GM10266 (cell line): ENCODE measurements around the gene NBAS.
"Not testable (repeated sequence)": the region's sequence is repeated elsewhere in the genome, so short reads cannot be mapped to it uniquely, and the experiment has no call there.

Source experiments
- DNase-seq: peaks from one replicate; pipeline ENCODE4 v3.0.0; 2012; ENCODE audit errors: extremely low spot score
- CTCF ChIP-seq: IDR thresholded peaks from 2 replicates; pipeline ENCODE4 v1.5.1; 2012; ENCODE audit warnings: mild to moderate bottlenecking, low read depth; ENCODE audit not compliant: control insufficient read depth, insufficient read depth; ENCODE audit errors: missing control alignments

The NBAS gene

GRCh38 chr2:15410884-15411283 lies 150.2 kb downstream of the NBAS start:
- DNase-seq = no peak
- TF ChIP-seq CTCF = no peak

- TF ChIP-seq CTCF = no peak
- no peak for DNase-seq
Measured at GRCh38 chr2:15408759-15409158, 152.4 kb downstream of the NBAS start.

- DNase-seq = no peak
Measured at GRCh38 chr2:15407666-15408065, 153.5 kb downstream of the NBAS start.

GRCh38 chr2:15404511-15404910 lies 156.6 kb downstream of the NBAS start:
- not testable (repeated sequence) for DNase-seq

More at GRCh38 chr2:15407666-15408065, 153.5 kb downstream of the NBAS start:
- no peak for TF ChIP-seq CTCF

- no peak for DNase-seq
- TF ChIP-seq CTCF = no peak
Measured at GRCh38 chr2:15400240-15400826, 160.8 kb downstream of the NBAS start.

- TF ChIP-seq CTCF = no peak
- DNase-seq = no peak
Measured at GRCh38 chr2:15399241-15399640, 161.9 kb downstream of the NBAS start.

- no peak for TF ChIP-seq CTCF
- DNase-seq = no peak
Measured at GRCh38 chr2:15391751-15392150, 169.4 kb downstream of the NBAS start.

- TF ChIP-seq CTCF = no peak
- no peak for DNase-seq
Measured at GRCh38 chr2:15389895-15390294, 171.2 kb downstream of the NBAS start.
